Measurements from ENCODE around the gene BATF3.

GRCh38 chr1:212655668-212656440 is 43.8 kb downstream of the BATF3 start:
- no peak for TF ChIP-seq CTCF (IDR thresholded peaks at IDR 0.05 in 4 of 5, conservative IDR thresholded peaks at IDR 0.05 in 1 of 5)
- no peak for TF ChIP-seq POLR2A (IDR thresholded peaks at IDR 0.05)

Data from gastrocnemius medialis (tissue), 4 donors.